Stomach (tissue), 4 donors: ENCODE results near the gene IQSEC1.

Experiments used
- EP300 ChIP-seq: sonication (generic); formaldehyde crosslinking; IDR thresholded peaks from one replicate; pipeline ENCODE4 v1.6.1; 2017; ENCODE audit warnings: antibody characterized with exemption
- POLR2A ChIP-seq, 4 donors: fragments of 450-650 bp; IDR thresholded peaks; one replicate each; pipeline ENCODE4 v1.6.1; 2016; ENCODE audit warnings: antibody characterized with exemption in 4 of 4, control low read depth in 2 of 4, mild to moderate bottlenecking in 1 of 4, moderate library complexity in 1 of 4
- POLR2AphosphoS5 ChIP-seq, 3 donors: sonication (generic); formaldehyde crosslinking; IDR thresholded peaks; one replicate each; pipeline ENCODE4 v1.6.1; 2016; ENCODE audit warnings: antibody characterized with exemption in 3 of 3
- TF ChIP-seq, protein P1 (sequence below), 7 experiments: fragments of 450-650 bp in 4 of 7; fragments of 200-600 bp in 3 of 7; sonication (generic) in 3 of 7; IDR thresholded peaks; one replicate each; pipeline ENCODE4 v1.5.1; 2016 to 2019; ENCODE audit warnings: antibody characterized with exemption in 7 of 7, control low read depth in 2 of 7, mild to moderate bottlenecking in 1 of 7

DNA sequence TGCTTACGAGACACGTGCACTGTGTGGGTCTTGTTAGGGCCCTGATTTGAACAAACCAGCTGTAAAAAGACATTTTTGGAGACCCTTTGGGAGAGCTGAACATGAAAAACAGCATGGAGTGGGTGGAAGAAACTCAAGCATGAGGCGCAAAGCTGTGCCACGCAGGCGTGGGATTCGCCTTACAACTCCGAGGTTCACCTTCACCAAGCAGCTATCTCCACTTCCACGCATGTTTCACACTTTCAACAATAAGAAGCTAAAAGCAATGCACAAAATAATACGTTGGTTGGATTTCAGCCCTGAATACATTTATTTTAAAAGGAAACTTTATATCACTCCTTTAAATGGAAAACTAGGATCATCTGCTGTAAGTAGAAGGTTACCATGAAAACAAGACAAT lies 42.5 kb downstream of the IQSEC1 start:
- TF ChIP-seq, protein P1, sequence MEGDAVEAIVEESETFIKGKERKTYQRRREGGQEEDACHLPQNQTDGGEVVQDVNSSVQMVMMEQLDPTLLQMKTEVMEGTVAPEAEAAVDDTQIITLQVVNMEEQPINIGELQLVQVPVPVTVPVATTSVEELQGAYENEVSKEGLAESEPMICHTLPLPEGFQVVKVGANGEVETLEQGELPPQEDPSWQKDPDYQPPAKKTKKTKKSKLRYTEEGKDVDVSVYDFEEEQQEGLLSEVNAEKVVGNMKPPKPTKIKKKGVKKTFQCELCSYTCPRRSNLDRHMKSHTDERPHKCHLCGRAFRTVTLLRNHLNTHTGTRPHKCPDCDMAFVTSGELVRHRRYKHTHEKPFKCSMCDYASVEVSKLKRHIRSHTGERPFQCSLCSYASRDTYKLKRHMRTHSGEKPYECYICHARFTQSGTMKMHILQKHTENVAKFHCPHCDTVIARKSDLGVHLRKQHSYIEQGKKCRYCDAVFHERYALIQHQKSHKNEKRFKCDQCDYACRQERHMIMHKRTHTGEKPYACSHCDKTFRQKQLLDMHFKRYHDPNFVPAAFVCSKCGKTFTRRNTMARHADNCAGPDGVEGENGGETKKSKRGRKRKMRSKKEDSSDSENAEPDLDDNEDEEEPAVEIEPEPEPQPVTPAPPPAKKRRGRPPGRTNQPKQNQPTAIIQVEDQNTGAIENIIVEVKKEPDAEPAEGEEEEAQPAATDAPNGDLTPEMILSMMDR (IDR thresholded peaks at IDR 0.05), result no peak
- no peak for TF ChIP-seq POLR2A (IDR thresholded peaks at IDR 0.05)
- no peak for TF ChIP-seq EP300
- no peak for TF ChIP-seq POLR2AphosphoS5 (IDR thresholded peaks at IDR 0.05)
